ENCODE measurements around the gene TRIM3. TPM values are rescaled to one million over a fixed set of nuclear protein-coding genes. Genes with fewer than 3 reads are reported as not detected.

The TRIM3 gene
- total and polyA plus RNA-seq, 2 of the 8 experiments (the other 6 are each of a cell fraction or from before 2014, with no cell fraction given): 10.7 to 14.3 TPM

DNA sequence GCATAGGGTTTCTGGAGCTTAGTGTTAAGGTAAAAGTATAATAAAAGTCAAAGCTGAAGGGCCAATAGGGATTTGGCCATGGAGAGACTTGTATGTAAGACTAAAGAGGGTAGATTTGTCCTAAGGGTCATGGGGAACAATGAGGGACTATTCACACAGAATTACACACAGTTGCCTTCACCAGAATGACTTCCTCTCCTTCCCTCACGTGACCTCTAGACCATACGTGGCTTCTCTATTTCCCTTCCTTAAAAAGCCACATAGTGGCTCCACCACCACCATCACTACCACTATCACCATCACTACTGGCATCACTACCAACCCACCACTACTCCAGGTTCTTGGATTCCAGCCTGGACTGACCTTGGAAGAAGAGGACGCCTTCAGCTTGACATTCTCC lies 35.7 kb downstream of the TRIM3 start:
- DNase-seq (ENCODE audit: low read depth in 1 of 2, low spot score in 2 of 2) (no peak), FAIRE-seq (no peak)
- Histone ChIP-seq H3K4me3 (ENCODE audit: extremely low read depth in 1 of 4, insufficient read depth in 2 of 4, low read depth in 3 of 4, low read length in 4 of 4) (no peak overlapping the region), H3K9ac (replicated peaks in 1 of 4; ENCODE audit: extremely low read depth in 1 of 4, low read depth in 3 of 4, low read length in 3 of 4) (no peak overlapping the region), H3K4me1 (replicated peaks in 1 of 4; ENCODE audit: control insufficient read depth in 3 of 4, insufficient read depth in 4 of 4, low read length in 3 of 4) (no peaks in the 10 kb centered on the region), H3K14ac (ENCODE audit: insufficient read length) (no peak overlapping the region), H4K5ac (ENCODE audit: insufficient read length, low read depth, low read length) (no peak overlapping the region), H2BK5ac (ENCODE audit: low read depth, low read length) (no peak overlapping the region), H3K9me3 (ENCODE audit: insufficient read depth in 2 of 2, low read depth in 1 of 2, low read length in 1 of 2) (no peaks in the 10 kb centered on the region), H4K8ac (ENCODE audit: extremely low read depth, insufficient read depth, low read length) (no peak overlapping the region), H3K27ac (ENCODE audit: low read depth, low read length) (no peak overlapping the region), H2BK15ac (ENCODE audit: low read length) (no peak overlapping the region), H2AFZ (ENCODE audit: low read length) (no peak overlapping the region), H3K27me3 (replicated peaks in 1 of 4; ENCODE audit: control insufficient read depth in 3 of 4, extremely low read depth in 1 of 4, insufficient read depth in 3 of 4, low read length in 3 of 4) (no peaks in the 10 kb centered on the region), H3K36me3 (ENCODE audit: control insufficient read depth in 2 of 4, insufficient read depth in 4 of 4, low read length in 3 of 4) (no peaks in the 10 kb centered on the region), H4K91ac (replicated peaks; ENCODE audit: insufficient read length, low read length) (no peak overlapping the region), H3K79me1 (ENCODE audit: low read depth, low read length) (no peaks in the 10 kb centered on the region), H3K18ac (ENCODE audit: extremely low read depth, low read length) (no peak overlapping the region), H3K56ac (replicated peaks; ENCODE audit: insufficient read length, low read depth, low read length) (no peak overlapping the region), H3K23me2 (ENCODE audit: low read depth, low read length) (no peaks in the 10 kb centered on the region), H2AK5ac (ENCODE audit: low read depth, low read length) (no peak overlapping the region), H2BK20ac (ENCODE audit: low read length) (no peak overlapping the region), H2BK120ac (replicated peaks; ENCODE audit: low read depth, low read length) (no peak overlapping the region), H3K4ac (replicated peaks; ENCODE audit: insufficient read length, low read depth, low read length) (no peak overlapping the region), H2BK12ac (ENCODE audit: low read depth, low read length) (no peak overlapping the region), H3K23ac (ENCODE audit: insufficient read length) (no peak overlapping the region), H3K79me2 (ENCODE audit: control insufficient read depth in 1 of 2, insufficient read depth in 2 of 2, low read length in 2 of 2) (no peaks in the 10 kb centered on the region), H4K20me1 (replicated peaks in 1 of 2; ENCODE audit: control insufficient read depth in 1 of 2, insufficient read depth in 2 of 2, low read length in 2 of 2) (no peaks in the 10 kb centered on the region), H3K4me2 (ENCODE audit: insufficient read depth in 1 of 2, low read depth in 2 of 2, low read length in 2 of 2) (no peak overlapping the region)
- ChIA-PET POLR2A (ENCODE audit: partially characterized antibody) (interaction anchor here (1.0 kb wide), 1 partner anchor 10 kb away, joined by 4 read pairs; no protein-coding TSS in a partner anchor), CTCF (ENCODE audit: partially characterized antibody) (interaction anchor here (0.7 to 22.7 kb wide), 22 partner anchors 8 to 791 kb away, joined by 3 to 585 read pairs (median 8); partner anchors contain the start of genes DNHD1, SMPD1 and TRIM3)
- WGBS, 2 experiments (ENCODE audit: extremely low coverage in 1 of 2, insufficient coverage in 1 of 2, insufficient read length in 1 of 2, insufficient replicate concordance in 2 of 2, low coverage in 1 of 2, low lambda C conversion rate in 2 of 2, missing lambda C conversion rate in 1 of 2): 86% methylated on average over 3 of the region's 3 CpGs; no CpG with 5 or more reads in 1 of the 2 experiments
- TF ChIP-seq RNF2 (IDR thresholded peaks at IDR 0.05; ENCODE audit: borderline replicate concordance, low read depth, low read length, missing control alignments, poor library complexity, severe bottlenecking) (no peak), CHD2 (IDR thresholded peaks at IDR 0.05; ENCODE audit: low read length) (no peak), POU5F1 (IDR thresholded peaks at IDR 0.05; ENCODE audit: low read depth, low read length) (no peak), CHD1 (IDR thresholded peaks at IDR 0.05; ENCODE audit: low read depth, low read length) (no peak), SIRT6 (IDR thresholded peaks at IDR 0.05; ENCODE audit: low read length) (no peak), MAX (IDR thresholded peaks at IDR 0.05) (no peak), RBBP5 (IDR thresholded peaks at IDR 0.05; ENCODE audit: borderline replicate concordance, low read depth, low read length) (no peak), SUZ12 (IDR thresholded peaks at IDR 0.05; ENCODE audit: low read length) (no peak), POLR2A (IDR thresholded peaks at IDR 0.05; ENCODE audit: control extremely low read depth in 1 of 2, low read depth in 2 of 2, low read length in 2 of 2) (no peak), ZNF274 (IDR thresholded peaks at IDR 0.05; ENCODE audit: borderline replicate concordance, extremely low read depth, low read length) (no peak), CBX8 (IDR thresholded peaks at IDR 0.05; ENCODE audit: borderline replicate concordance, low read depth, low read length) (no peak)
- TF ChIP-seq, protein P1, sequence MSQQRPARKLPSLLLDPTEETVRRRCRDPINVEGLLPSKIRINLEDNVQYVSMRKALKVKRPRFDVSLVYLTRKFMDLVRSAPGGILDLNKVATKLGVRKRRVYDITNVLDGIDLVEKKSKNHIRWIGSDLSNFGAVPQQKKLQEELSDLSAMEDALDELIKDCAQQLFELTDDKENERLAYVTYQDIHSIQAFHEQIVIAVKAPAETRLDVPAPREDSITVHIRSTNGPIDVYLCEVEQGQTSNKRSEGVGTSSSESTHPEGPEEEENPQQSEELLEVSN (IDR thresholded peaks at IDR 0.05): no peak
- TF ChIP-seq, protein P2, sequence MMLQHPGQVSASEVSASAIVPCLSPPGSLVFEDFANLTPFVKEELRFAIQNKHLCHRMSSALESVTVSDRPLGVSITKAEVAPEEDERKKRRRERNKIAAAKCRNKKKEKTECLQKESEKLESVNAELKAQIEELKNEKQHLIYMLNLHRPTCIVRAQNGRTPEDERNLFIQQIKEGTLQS (IDR thresholded peaks at IDR 0.05; ENCODE audit: insufficient read depth, low read depth, low read length): no peak

All from H1 (cell line).